HG02623 (cell line): ENCODE data around the gene AGAP1.

Experiments
- ATAC-seq: cut with Tn5 transposase; IDR thresholded peaks from one replicate; pipeline ENCODE4 v1.9.1; 2021; ENCODE audit warnings: moderate library complexity; ENCODE audit not compliant: unreplicated experiment

The AGAP1 gene

DNA sequence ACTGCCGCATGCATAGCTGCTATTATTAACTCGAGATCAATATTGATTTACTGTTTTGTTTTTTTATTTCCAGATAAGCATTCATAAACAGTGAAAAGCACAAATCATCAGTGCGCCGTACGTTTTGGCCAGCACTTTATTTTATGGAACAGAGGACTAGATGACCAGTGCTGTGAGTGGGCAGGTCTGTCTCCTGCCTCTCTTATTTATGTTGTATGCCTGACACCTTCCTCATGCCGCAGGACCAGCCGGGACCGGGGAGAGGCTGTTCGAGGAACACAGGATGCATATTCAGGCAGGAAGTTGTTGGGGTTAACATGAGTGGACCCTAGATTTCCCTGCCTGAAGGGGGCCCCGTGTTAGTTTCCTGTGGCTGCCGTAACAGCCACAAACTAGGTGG, 72.6 kb downstream of the AGAP1 start:
- no peak for ATAC-seq

- no peak for ATAC-seq
Measured at GRCh38 chr2:235566931-235567495, 73.2 kb downstream of the AGAP1 start.

- ATAC-seq = no peak
Measured at GRCh38 chr2:235567842-235568241, 74.0 kb downstream of the AGAP1 start.

DNA sequence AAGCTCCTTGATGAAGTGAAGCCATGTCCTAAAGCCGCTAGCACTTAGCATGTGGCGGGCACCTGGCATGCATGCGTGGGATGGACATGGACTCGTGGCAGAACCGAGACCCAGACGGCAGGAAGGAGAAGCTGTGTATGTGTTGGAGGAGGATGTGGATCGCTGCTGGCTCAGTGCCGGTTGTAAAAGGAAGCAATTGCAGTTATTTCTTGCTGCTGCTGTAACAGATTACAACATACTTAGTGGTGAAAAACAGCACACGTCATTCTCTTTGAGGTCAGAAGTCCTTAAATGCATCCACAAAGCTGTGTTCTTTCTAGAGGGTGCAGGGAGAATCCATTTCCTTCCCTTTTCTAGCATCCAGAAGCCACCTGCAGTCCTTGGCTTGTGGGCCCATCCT, 74.6 kb downstream of the AGAP1 start:
- no peak for ATAC-seq

GRCh38 chr2:235569837-235570236, 76.0 kb downstream of the AGAP1 start:
- ATAC-seq = no peak

GRCh38 chr2:235570256-235570655, 76.4 kb downstream of the AGAP1 start:
- no peak for ATAC-seq

- ATAC-seq = no peak
Measured at GRCh38 chr2:235570966-235571692, 77.3 kb downstream of the AGAP1 start.

- no peak for ATAC-seq
Measured at GRCh38 chr2:235572592-235572991, 78.7 kb downstream of the AGAP1 start.

GRCh38 chr2:235573331-235574221, 79.7 kb downstream of the AGAP1 start:
- ATAC-seq = no peak

DNA sequence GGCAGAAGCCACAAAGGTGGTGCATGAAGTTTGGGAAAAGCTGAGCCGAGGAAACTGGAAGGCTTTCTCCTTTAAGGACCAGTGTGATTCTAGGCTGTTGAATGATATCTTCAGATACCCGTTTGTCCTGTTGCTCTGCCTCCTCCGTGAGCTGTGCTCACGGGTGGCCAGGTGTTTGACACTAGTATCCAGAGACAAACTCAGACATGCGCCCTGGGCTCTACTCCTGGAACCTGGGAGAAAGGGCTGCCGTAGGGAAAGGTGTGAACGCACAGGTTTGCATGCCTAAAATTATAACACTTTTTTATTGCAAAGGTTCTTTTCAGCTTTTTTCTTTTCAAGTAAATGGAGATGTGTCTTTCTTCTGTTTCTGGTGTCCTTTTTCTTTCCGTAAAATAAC, 81.6 kb downstream of the AGAP1 start:
- ATAC-seq = no peak

DNA sequence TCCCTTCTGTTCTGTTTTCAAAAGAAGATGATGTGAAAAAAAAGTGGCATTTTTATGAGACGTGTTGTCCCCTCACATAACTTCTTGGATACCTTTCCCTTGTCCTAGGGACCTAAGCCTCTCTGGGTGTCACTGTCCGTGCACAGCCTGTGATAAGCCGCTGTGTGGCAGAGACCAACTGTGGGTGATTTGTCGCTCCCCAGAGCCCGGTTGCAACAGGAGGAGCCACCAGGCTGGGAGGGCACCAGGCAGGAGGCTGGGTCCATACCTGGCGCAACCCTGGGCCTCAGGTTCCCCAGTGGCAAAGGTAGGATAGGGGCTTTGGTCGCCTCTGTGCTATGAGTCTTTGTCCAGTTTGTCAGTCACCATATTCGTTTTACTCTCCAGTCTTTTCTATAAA, 82.1 kb downstream of the AGAP1 start:
- ATAC-seq = no peak

GRCh38 chr2:235576337-235576910, 82.6 kb downstream of the AGAP1 start:
- ATAC-seq = no peak

DNA sequence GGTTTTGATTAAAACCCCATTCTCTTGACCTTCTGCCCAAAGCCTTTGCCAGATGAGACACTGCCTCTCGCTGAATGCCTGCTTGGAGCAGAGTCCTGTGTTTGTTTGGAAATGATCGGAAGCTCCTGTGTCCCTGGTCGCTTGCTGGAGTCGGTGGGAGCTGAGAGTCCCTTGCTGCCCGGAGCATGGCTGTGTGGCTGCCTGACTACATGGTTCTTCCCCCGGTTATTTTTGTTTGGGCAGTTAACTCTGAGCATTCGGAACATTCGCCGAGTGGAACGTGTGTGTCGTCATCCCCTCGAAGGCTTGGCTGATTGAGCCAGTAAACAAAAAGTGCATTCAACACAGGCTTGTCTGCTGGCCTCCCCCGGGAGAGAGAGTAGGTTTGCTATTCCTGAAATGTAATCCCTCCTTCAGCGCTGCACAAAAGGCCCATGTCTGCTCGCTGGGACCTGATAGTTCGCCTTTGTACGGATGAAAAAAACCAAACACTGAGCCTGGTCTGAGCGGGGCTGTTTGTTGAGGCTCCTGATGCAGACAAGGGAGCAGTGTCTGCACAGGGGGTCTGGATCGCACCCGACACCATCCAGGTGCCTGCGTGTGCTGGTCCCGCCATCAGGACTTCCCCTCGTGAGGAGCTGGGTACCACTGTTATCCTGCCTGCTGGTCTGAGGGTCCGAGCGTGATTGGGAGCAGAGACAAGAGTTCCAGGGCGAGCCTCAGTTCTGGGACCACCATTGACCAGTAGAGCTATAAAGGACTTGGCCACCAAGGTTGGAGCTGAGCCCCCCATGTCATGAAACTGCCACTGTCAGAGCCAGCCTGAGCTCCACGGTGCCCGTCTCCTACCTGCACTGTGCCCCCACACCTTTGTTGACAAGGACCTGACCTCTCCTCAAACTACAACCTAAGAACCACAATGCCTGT, 83.8 kb downstream of the AGAP1 start:
- ATAC-seq = no peak

DNA sequence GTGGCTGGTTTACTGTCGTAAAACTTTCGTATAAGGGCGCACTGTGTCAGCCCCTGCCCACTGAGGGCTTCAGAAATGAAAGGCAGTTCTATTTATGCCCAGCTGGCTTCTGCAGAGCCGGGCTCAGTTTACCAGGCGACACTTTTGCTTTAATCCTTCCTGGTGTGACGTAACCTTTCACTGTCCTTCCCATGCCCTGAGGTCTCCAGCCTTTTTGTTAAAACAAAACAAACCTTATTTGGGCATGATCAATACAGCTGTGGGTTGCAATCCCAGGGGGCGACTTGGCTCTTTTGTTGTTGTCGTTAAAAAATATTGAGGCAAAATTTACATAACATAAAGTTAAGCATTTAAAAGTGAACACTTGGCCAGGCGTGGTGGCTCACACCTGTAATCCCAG, 85.3 kb downstream of the AGAP1 start:
- no peak for ATAC-seq

- no peak for ATAC-seq
Measured at GRCh38 chr2:235580426-235581157, 86.7 kb downstream of the AGAP1 start.

DNA sequence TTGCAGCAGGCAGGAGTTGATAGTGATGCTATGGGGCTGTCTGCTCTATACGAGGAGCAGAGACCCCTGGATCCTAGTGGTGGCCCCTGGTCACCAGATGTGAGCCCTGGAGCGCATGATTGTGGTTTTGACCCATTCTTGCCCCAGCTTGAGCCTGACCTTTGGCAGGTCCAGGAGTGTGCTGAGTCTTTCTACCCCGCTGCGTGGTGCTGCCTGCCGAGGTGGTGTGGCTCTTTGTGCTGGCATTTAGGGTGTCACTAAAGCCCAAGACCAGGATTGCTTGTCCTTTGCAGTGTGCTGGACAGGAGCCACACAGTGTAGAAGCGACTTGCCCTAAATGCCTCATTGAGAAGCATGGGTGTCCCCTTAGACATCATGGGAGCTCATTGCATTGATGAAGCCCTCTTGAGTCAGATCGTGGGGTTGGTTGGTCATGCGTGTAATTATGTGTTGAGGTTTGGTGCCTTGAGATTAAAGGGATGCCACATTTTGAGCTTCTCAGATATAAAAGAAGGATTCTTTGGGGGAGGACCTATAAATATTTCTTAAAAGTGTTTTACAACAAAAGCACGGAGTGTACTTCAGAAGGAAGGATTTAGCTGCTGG, 88.3 kb downstream of the AGAP1 start:
- ATAC-seq = no peak

DNA sequence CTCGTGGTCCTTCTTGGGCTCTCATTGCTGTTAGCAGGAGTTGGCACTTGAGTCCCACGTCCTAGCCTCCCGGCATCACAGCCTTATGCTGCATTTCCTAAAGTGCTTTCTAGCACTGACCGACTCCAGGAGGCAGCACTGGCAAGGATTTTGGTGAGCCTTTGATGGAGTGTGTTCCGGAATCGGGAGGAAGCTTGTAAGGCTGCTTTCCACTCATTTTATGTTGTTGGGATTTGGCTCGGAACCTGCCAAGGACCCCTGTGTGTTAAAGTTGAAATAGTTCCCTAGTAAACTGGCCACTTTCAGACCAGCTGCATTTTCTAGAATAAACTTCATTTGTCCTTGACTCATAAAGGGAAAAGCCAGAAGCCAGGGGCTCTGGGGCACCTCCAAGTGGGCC, 88.9 kb downstream of the AGAP1 start:
- ATAC-seq = no peak

DNA sequence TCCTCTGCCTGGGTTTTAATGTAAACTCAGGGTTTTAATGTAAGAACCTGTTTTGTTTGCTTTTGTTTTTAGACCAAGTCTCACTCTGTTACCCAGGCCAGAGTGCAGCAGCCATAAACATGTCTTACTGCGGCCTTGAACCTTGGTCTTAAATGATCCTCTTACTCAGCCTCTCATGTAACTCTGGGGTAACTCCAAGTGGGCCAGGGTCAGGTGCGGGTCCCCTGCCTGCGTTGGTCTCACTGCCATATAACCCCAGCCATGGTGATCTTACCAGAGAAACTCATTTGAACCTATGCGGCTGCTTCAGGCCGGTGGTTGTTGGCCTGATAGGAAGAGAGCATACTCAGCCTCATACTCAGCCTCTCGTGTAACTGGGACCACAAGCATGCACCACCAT, 89.3 kb downstream of the AGAP1 start:
- ATAC-seq = no peak

GRCh38 chr2:235583925-235584637, 90.2 kb downstream of the AGAP1 start:
- no peak for ATAC-seq
